ENCODE measurements around the gene WASF2.

WASF2 gene

DNA sequence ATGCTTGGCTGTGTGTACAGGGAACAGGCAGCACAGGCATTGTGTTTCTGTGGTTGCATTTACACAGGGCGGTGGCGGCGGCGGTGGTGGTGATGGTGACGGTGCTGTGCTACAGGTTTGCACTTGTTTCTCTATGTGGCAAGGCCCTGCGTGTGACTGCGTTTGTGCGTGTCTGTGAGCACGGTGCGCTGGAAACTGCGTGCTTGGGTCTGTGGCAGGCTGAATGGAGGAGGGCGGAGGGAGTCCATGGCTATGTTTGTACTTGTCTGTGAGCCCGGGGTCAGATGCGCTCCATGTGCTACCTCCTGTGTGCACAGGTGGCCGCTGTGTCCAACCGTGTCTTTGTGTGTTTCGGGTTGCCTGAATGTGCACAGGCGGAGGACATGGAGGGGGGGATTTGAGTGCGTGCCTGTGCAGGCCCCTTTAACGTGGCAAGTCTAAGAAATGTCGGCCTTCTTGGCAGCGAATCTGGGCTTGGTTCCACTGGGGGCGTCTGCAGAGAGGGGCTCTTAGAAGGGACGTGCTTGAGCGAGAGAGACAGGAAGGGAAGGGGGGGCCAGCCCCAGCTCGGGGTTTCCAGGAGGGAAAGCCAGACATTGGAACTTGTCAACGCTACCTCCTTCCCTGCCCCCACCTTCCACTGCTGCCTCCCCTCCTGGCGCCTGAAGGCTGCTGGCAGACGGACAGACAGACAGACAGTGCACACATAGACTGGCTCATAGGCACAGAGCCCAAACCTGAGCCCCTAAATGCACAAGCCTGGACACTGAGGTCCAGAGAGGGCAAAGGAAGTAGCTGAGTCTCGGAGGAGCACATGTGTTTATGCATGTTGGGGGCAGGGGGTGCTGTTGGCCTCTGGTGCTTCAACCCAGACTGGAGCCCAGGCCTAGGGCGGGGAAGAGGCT is 32.7 kb upstream of the WASF2 start:
- intact Hi-C loops (cut with DNase I) = no loop called here
- peak in 19 of 42 donors; percentile 16 to 73 (median 49) for DNase-seq

GRCh38 chr1:27521861-27522431 is 32.0 kb upstream of the WASF2 start:
- DNase-seq = peak in 1 of 42 donors; percentile 25
- intact Hi-C loops (cut with DNase I) = no loop called here

- DNase-seq = peak in 35 of 42 donors; percentile 42 to 85 (median 64)
- intact Hi-C loops (cut with DNase I) = no loop called here
These were observed 31.4 kb upstream of the WASF2 start for GRCh38 chr1:27521336-27521831.

- peak in 33 of 42 donors; percentile 49 to 84 (median 67) for DNase-seq
- intact Hi-C loops (cut with DNase I) = no loop called here
These were observed 30.7 kb upstream of the WASF2 start for GRCh38 chr1:27520651-27521050.

DNA sequence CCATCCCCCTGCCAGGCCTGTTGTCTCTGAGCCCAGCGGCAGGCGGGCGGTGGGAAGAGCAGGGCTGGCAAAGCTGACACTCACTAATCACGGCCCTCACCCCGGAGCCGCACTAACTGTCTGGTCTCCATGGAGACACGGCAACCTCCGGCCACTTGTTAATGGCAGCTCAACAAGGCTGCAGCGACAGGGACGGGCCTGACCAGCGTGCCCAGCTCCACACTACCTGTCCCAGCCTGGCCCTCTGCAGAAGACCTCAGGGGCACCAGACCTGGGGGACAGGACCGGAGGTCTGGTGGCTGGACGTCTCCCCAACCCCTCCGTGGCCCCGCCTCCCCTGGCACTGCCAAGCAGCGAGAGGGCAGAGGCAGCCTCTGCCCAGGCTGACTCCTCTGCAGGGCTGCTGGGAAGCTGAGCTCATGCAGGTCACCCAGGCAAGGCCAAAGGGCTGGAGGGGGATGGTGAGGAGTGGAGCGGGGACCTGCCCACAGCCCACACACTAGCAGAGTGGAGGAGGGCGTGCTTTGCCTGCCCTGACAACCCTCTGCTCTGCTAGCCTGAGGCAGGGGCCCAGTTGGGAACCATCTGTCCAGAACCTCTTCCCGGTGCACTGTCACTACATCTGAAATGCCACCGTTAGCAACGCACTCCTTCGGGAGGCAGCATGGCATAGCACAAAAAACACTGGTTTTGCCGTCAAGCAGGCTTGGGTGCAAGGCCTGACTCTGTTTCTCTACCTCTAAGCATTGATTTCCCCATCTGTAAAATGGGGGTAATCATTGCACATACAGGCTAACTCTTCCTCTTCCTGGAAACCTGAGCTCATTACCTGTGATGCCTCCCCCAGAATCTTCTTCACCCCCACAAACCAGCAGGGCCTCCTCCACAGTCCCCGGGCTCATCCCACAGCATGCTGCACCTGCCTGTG is 29.6 kb upstream of the WASF2 start:
- peak in 35 of 42 donors; percentile 48 to 88 (median 70) for DNase-seq
- intact Hi-C loops (cut with DNase I) = no loop called here

- intact Hi-C loops (cut with DNase I) = no loop called here
- no peak for DNase-seq
These were observed 28.8 kb upstream of the WASF2 start for GRCh38 chr1:27518808-27519207.

- DNase-seq = no peak
- intact Hi-C loops (cut with DNase I) = no loop called here
These were observed 28.1 kb upstream of the WASF2 start for GRCh38 chr1:27517907-27518718.

- intact Hi-C loops (cut with DNase I) = no loop called here
- no peak for DNase-seq
These were observed 27.3 kb upstream of the WASF2 start for GRCh38 chr1:27517301-27517700.

- intact Hi-C loops (cut with DNase I) = no loop called here
- DNase-seq = no peak
These were observed 25.7 kb upstream of the WASF2 start for GRCh38 chr1:27515626-27516025.

DNA sequence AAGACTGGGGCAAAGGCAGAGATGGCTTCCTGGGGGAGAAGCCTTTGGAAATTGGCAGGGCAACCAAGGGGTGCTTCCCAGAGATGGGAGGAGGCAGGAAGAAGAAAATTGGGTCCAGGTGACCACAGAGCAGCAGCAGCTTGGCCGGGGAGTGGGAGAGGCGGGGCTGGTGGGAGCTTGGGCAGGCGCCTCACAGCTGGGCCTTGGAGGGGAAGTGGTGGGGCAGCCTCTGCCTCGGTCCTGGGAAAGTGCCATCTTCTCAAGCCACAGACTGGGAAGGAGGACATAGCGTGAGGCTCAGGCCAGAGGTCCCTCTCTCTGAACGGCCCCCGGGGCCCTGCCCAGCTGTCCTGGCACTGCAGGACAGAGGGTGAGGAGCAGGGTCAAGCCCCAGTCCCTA is 24.0 kb upstream of the WASF2 start:
- intact Hi-C loops (cut with DNase I) = no loop called here
- peak in 7 of 42 donors; percentile 26 to 61 (median 48) for DNase-seq

GRCh38 chr1:27513528-27513927 is 23.6 kb upstream of the WASF2 start:
- no peak for DNase-seq
- intact Hi-C loops (cut with DNase I) = no loop called here

GRCh38 chr1:27509127-27510080 is 19.4 kb upstream of the WASF2 start:
- intact Hi-C loops (cut with DNase I) = no loop called here
- DNase-seq = peak in 2 of 42 donors; percentile 51 to 53

DNA sequence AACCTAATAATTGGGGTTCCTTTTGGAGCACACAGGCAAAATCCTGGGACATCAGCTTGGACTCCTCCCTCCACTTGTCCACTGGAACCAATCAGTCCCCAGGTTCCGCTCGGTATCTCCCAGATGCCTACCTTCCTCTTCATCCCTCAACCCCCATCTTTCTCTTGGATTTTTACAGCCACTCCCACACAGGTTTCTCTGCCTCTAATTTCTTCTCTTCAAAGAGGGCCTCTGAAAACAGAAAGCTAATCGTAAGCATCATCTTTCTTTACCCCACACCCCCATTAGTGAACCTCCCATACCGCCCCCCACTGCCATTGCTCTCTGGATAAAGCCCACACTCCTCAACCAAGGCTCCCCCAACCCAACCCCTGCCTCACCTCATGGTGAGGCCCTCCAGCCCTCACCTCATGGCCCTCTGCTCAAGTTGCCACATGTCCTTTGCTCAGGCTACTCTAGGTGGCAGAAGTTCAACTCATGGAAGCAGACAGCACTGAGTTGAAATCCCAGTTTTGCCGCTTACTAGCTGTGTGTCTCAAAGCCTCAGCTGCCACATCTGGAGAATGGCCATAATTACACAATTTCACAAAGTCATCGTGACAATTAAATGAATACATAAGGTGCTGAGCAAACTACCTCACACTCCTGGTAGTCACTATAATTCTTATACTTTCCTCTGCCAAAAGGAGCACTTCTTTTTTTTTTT is 18.1 kb upstream of the WASF2 start:
- intact Hi-C loops (cut with DNase I) = no loop called here
- DNase-seq = no peak

GRCh38 chr1:27506703-27507102 is 16.7 kb upstream of the WASF2 start:
- peak in 1 of 42 donors; percentile 29 for DNase-seq
- intact Hi-C loops (cut with DNase I) = no loop called here

DNA sequence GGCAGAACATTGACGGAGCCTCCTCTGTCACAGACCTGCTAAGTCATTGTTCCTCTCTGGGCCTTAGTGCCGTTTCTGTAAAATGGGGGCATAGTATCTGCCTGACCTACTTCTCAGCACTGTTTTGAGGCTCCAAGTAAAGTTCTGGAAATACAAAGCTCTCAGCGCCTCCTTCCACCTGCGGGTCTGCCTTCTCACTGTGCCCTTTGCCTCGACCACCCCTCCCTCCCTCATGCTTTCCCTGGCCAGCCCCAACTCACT is 15.4 kb upstream of the WASF2 start:
- intact Hi-C loops (cut with DNase I) = no loop called here
- DNase-seq = no peak

DNA sequence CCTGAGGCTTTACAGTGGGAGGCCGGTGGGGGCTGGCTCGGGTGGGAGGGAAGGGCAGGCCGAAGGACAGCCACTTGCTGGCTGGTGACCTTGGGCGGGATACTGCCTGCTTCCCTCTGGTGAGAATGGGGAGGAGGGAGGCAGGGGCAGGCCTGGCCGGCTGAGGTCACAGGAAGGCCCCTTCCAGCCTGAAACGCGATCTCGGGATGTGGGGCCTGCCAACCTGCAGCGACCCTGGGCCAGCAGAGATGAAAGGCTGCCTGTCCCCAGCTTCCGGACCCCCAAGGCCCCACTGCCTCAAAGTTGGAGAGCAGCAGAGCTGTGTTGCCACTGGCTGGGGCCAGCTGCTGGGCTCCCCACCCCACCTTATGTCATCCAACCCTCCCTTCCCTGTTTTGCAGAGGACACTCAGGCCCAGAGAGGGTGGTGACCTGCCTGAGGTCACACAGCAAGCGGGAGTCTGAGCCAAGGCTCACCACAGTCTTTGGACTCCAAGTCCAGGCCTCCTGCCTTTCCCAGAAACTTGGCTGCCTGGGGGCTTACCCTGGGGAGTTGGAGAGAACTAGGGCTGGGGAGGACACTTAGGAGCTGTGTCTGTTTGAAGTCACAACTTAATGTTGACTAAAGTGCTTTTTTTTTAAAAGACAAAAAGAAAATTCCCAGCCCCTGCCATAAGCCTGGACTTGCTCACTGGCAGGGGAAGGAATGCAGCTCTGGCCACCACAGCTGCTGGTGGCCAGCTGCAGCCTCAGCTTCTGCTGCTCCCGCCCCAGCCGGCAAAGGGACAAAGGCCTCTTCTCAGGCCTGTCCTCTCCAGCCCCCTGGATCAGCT is 14.8 kb upstream of the WASF2 start:
- DNase-seq = peak; percentile 74 to 96 (median 91)
- intact Hi-C loops (cut with DNase I) = no loop called here
